PC-9 (cell line): Measurements from ENCODE around the gene SYCE3.

ENCODE experiments used
- CTCF ChIP-seq: fragments of 200-600 bp; sonication (generic); conservative IDR thresholded peaks from 2 replicates; pipeline ENCODE4 v1.6.1; 2017; ENCODE audit warnings: mixed run types, antibody characterized with exemption, mild to moderate bottlenecking, moderate library complexity
- EZH2 ChIP-seq: fragments of 200-600 bp; sonication (generic); IDR thresholded peaks from 2 replicates; pipeline ENCODE4 v1.8.0; 2017; ENCODE audit warnings: antibody characterized with exemption, low read depth

DNA sequence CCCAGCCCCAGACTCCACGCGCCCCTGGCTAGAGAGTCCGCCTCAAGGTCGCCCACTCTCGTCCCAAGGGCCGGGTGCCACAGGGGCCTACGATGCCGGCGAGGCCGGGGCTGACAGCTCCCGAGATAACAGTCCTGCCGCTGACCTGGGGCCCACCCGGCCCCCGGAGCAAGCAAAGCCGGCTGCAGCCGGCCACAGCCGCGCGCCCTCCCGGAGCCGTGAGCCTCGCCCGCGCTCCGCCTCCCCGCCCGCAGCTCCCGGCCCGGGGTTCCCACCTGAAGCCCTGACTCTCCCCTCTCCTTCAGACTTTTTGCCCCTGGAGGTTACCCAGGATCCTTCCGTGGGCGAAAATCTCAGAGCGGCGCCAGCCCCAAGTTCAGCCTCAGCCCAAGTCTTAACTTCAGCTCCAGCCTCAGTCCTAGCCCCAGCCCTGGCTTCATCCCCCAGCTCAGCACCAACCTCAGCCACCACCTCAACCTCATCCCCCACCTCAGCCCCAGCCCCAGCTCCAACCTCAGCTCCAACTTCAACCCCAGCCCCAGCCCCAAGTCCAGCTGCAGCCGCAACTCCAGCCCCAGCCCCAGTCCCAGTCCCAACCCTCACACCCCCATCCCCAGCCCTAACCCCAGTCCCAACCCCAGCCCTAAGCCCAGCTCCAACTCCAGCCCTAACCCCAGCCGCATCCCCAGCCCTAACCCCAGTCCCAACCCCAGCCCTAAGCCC, 15.3 kb downstream of the SYCE3 start:
- no peak for TF ChIP-seq EZH2
- no peak for TF ChIP-seq CTCF
